ENCODE measurements around the gene FOS. TPM values are rescaled to one million over a fixed set of nuclear protein-coding genes. Genes with fewer than 3 reads are reported as not detected.

FOS gene
- total RNA-seq, 1 donor from 2014 or later = 9.7 TPM

GRCh38 chr14:75247286-75247922 lies 31.2 kb upstream of the FOS start:
- H3K27me3 ChIP-seq (ENCODE audit: low read depth) = no peaks in the 10 kb centered on the region
- DNase-seq = no peak
- no peak for TF ChIP-seq CTCF (IDR thresholded peaks at IDR 0.05; ENCODE audit: borderline replicate concordance)
- intact Hi-C loops (cut with micrococcal nuclease) = no loop called here
- H3K27ac ChIP-seq (replicated peaks) = no peak overlapping the region
- H3K4me1 ChIP-seq = peaks cover 15% of the 10 kb centered on the region
- no peak overlapping the region for H3K4me3 ChIP-seq
- no peaks in the 10 kb centered on the region for H3K36me3 ChIP-seq
- no peaks in the 10 kb centered on the region for H3K9me3 ChIP-seq (replicated peaks)

- no peaks in the 10 kb centered on the region for H3K27me3 ChIP-seq (ENCODE audit: low read depth)
- H3K9me3 ChIP-seq (replicated peaks) = no peaks in the 10 kb centered on the region
- no peak overlapping the region for H3K27ac ChIP-seq (replicated peaks)
- intact Hi-C loops (cut with micrococcal nuclease) = no loop called here
- no peak for TF ChIP-seq CTCF (IDR thresholded peaks at IDR 0.05; ENCODE audit: borderline replicate concordance)
- no peaks in the 10 kb centered on the region for H3K36me3 ChIP-seq
- H3K4me3 ChIP-seq = no peak overlapping the region
- peaks cover 11% of the 10 kb centered on the region for H3K4me1 ChIP-seq
- no peak for DNase-seq
Observed at GRCh38 chr14:75247939-75248338, 30.7 kb upstream of the FOS start.

DNA sequence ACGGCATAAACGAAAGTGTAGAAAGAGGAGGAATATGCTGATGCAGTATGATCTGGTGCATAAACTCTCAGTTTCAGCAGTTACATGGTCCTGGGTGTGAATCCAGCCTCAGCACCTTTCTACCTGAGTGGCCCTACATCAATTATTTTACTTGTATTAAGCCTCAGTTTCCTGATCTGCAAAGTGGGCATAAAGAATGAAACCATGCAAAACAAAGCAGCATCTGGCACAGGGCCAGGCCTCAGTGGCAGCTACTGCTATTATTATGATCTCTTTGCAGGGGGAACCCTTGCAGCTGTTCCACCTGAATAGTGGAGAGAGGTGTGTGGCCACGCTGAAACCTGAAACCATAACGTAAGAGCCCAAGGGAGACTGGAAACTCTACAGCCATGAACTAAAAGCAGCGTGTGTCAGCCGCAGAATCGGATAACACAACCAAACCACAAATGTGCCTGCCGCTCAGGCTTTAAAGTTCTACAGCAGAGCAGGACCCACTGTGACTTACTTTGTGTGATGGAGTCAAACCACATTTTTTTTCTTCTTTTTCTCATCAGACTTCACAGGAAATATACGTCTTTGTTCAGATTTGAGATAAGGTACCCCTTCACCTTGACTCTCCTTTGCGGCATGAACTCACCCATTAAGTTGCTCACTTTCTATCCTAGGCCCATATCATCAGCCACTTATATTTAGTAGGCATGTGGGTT lies 29.2 kb upstream of the FOS start:
- no peak overlapping the region for H3K27ac ChIP-seq (replicated peaks)
- H3K9me3 ChIP-seq (replicated peaks) = no peaks in the 10 kb centered on the region
- no peak for DNase-seq
- no peak overlapping the region for H3K4me3 ChIP-seq
- H3K36me3 ChIP-seq = no peaks in the 10 kb centered on the region
- TF ChIP-seq CTCF (IDR thresholded peaks at IDR 0.05; ENCODE audit: borderline replicate concordance) = no peak
- intact Hi-C loops (cut with micrococcal nuclease) = no loop called here
- no peaks in the 10 kb centered on the region for H3K27me3 ChIP-seq (ENCODE audit: low read depth)
- peaks cover 16% of the 10 kb centered on the region for H3K4me1 ChIP-seq

DNA sequence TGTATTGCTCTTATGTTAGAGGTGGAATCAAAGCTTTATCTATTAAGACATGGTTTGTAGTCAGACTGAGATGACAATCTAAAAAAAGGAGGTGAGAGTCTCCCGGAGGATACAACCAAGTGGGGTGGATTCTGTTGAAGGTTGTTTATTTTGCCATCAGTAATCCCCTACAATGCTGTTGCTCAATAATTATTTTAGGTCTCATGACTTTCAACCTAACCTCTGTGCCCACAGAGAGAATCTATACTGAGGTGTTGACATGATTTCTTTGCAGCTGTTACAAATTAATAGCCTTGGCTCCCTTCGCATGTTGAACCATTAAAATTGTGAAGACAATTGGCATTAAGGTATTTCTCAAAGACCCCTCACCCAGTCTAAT lies 28.7 kb upstream of the FOS start:
- no peak overlapping the region for H3K4me3 ChIP-seq
- TF ChIP-seq CTCF (IDR thresholded peaks at IDR 0.05; ENCODE audit: borderline replicate concordance) = no peak
- H3K4me1 ChIP-seq = peaks cover 22% of the 10 kb centered on the region
- H3K36me3 ChIP-seq = no peaks in the 10 kb centered on the region
- no peaks in the 10 kb centered on the region for H3K9me3 ChIP-seq (replicated peaks)
- no peaks in the 10 kb centered on the region for H3K27me3 ChIP-seq (ENCODE audit: low read depth)
- no peak for DNase-seq
- no peak overlapping the region for H3K27ac ChIP-seq (replicated peaks)
- intact Hi-C loops (cut with micrococcal nuclease) = no loop called here

GRCh38 chr14:75250800-75251199 lies 27.8 kb upstream of the FOS start:
- Histone ChIP-seq H3K27ac (replicated peaks) (no peak overlapping the region), H3K4me3 (no peak overlapping the region), H3K4me1 (peaks cover 26% of the 10 kb centered on the region), H3K9me3 (replicated peaks) (no peaks in the 10 kb centered on the region), H3K27me3 (ENCODE audit: low read depth) (no peaks in the 10 kb centered on the region), H3K36me3 (no peaks in the 10 kb centered on the region)
- no peak for DNase-seq
- intact Hi-C loops (cut with micrococcal nuclease) = no loop called here
- TF ChIP-seq CTCF (IDR thresholded peaks at IDR 0.05; ENCODE audit: borderline replicate concordance) = no peak

Data from left ventricle myocardium inferior (tissue), 1 donor.